ENCODE results near the gene USP7.

Gene USP7

GRCh38 chr16:8904018-8904430 is 59.7 kb downstream of the USP7 start:
- no peak for DNase-seq (ENCODE audit: low read depth in 2 of 3, low spot score in 1 of 3)

- no peak for DNase-seq (ENCODE audit: low read depth in 2 of 3, low spot score in 1 of 3)
Measured at GRCh38 chr16:8903004-8903403, 60.7 kb downstream of the USP7 start.

- DNase-seq (ENCODE audit: low read depth in 2 of 3, low spot score in 1 of 3): no peak
Measured at GRCh38 chr16:8901320-8901861, 62.3 kb downstream of the USP7 start.

- DNase-seq (ENCODE audit: low read depth in 2 of 3, low spot score in 1 of 3): no peak
Measured at GRCh38 chr16:8900343-8900742, 63.4 kb downstream of the USP7 start.

DNA sequence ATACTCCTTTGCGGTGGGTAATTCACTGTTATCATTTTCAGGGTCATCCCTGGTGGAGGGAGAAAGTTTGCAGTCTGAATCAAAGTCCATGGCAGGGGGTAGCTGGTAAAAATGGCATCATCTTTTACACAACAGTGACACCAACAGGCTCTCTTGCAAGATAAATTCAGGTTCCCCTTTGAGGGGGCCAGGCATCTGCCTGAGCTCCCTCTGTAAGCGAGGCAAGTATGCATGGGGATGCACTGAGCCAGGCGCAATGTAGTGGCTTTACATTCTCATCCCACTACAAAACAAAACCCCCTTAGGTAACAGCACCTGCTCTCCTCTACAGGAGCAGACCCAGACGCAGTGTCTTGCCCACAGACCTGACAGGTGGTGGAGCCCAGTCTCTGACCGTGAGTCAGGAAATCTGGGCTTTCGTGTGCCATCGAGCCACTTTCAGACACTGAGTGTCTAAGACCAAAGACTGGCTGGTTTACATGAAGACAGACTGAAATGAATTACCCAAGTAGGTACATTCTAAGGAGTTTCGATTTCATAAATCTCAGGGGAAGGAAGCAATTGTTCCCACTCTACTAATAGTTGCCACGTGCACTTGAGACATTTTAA is 63.9 kb downstream of the USP7 start:
- DNase-seq (ENCODE audit: low read depth in 2 of 3, low spot score in 1 of 3): no peak

DNA sequence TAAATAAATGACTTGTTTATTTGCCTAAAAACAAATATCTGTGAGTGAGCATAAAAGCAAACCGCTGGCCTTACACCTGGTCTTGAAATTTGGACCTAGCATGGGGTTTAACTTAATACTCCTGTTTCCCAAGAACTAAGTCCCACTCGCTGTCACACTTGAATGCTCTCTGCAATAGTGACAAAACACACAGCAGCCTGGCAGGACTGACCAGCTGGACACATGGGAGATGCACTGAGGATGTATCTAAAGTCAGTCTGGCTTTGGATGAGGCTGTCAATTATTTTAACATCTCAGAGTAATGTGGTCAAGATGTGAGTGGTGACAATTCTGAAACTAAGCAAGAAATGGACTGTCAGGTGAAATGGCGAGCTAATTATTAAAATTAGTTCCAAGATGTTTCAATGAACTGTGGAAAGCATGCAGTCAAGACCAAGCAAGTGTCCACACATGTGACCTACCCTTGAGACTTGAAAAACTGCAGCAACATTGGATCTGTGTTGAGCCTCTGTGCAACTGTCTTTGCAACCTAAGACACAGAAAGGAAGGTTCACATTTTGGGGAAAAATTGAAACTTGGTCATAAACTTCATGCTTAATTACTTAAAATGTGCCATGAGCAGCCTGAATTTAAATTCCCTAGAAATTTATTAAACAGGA is 64.9 kb downstream of the USP7 start:
- no peak for DNase-seq (ENCODE audit: low read depth in 2 of 3, low spot score in 1 of 3)

- no peak for DNase-seq (ENCODE audit: low read depth in 2 of 3, low spot score in 1 of 3)
Measured at GRCh38 chr16:8894736-8895334, 68.9 kb downstream of the USP7 start.

GRCh38 chr16:8893976-8894690 is 69.6 kb downstream of the USP7 start:
- DNase-seq (ENCODE audit: low read depth in 2 of 3, low spot score in 1 of 3): no peak

- no peak for DNase-seq (ENCODE audit: low read depth in 2 of 3, low spot score in 1 of 3)
Measured at GRCh38 chr16:8893426-8893825, 70.3 kb downstream of the USP7 start.

DNA sequence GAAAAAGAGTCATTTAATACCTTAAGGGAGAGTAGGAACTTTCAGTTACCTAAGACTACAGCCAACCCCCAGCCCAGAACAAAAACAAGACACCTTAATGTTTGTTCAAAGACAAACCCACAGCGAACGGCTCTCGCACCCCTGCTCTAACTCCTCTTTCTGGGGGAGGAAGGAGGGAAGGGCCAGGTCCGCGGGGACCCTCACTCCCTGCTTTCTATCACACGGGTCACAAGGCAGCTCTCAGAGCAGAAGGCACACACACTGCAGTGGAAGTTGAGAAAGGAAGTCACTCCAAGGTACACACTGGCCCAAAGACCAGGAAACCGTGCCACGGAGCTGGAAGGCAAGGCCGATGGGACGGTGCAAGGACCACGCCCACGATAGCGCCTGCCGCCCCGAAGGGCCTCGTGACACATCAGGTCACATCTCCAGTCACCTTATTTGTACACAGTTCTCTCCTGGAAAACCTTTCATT is 71.6 kb downstream of the USP7 start:
- DNase-seq (ENCODE audit: low read depth in 2 of 3, low spot score in 1 of 3): no peak

- no peak for DNase-seq (ENCODE audit: low read depth in 2 of 3, low spot score in 1 of 3)
Measured at GRCh38 chr16:8890549-8890921, 73.2 kb downstream of the USP7 start.

DNA sequence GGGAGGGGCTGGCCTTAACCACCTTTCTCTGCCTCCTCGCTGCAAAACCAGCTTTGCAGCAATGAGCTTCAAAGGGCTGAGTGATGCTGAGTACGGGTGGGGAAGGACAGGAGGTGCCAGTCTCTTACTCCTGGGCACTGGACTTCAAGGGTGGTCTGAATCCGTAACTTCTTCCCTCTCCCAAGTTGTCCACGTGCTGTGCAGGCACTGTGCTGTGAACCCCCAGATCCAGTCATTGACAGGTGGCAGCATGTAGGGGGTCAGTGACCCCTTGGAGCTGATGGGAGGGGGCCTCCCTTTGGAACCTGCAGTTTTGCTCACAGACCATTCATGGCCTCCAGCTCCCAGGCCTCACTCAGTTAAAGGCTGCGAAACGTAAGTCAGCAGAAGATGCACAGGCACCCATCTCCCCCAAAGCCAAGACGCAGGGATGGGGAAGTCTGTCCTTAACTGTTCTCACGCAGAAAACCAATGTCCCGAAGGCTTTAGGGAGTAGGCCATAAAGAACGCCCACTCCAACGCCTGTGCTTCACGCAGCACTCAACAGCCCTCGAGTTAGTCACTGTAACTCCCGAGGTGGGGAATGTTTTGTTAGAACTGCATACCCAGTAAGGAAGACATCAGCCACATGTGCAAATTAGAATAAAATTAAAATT is 73.7 kb downstream of the USP7 start:
- no peak for DNase-seq (ENCODE audit: low read depth in 2 of 3, low spot score in 1 of 3)

- no peak for DNase-seq (ENCODE audit: low read depth in 2 of 3, low spot score in 1 of 3)
Measured at GRCh38 chr16:8888951-8889892, 74.5 kb downstream of the USP7 start.

DNA sequence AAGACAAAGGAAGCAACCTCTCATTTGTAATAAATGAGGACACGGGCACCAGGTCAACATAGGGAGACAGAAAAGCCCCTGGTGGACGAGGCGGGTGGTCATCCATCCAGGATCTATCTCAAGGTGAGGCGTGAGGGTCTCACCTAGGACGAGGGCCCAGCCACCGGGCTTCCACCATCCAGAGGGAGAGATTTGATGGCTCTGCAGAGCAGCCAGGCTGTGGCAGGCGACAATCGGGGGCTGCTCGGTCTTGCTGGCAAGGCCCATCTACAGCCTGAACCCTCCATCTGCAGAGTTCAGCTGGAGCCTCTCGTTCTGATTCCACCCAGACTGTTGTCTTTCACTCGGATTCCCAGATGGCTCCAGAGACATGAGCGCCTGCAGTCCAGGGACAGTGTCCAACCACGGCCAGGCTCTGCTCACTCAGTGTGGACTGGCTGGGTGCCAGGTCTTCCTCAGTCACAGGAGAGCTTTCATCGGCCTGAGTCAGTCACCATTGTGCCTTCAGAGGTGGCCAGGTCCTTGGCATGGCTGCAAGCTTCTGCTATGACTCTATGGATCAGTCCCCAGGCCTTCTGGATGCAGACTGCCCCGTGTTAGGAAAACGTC is 75.7 kb downstream of the USP7 start:
- DNase-seq (ENCODE audit: low read depth in 2 of 3, low spot score in 1 of 3): no peak

DNA sequence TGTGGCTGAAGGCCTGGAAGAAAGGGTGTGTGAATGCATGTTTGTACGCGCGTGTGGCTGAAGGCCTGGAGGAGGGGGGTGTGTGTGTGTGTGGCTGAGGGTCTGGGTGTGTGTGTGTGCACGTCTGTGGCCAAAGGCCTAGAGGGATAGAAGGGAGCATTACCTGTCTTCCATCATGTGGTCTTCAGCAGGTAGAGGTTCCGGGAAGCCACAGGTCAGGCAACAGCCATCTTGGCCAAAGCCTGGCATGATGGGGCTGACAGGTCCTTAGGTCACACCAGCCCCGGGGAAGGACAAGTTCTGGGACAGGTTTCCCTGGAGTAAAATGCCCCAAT is 76.3 kb downstream of the USP7 start:
- DNase-seq (ENCODE audit: low read depth in 2 of 3, low spot score in 1 of 3): no peak

DNA sequence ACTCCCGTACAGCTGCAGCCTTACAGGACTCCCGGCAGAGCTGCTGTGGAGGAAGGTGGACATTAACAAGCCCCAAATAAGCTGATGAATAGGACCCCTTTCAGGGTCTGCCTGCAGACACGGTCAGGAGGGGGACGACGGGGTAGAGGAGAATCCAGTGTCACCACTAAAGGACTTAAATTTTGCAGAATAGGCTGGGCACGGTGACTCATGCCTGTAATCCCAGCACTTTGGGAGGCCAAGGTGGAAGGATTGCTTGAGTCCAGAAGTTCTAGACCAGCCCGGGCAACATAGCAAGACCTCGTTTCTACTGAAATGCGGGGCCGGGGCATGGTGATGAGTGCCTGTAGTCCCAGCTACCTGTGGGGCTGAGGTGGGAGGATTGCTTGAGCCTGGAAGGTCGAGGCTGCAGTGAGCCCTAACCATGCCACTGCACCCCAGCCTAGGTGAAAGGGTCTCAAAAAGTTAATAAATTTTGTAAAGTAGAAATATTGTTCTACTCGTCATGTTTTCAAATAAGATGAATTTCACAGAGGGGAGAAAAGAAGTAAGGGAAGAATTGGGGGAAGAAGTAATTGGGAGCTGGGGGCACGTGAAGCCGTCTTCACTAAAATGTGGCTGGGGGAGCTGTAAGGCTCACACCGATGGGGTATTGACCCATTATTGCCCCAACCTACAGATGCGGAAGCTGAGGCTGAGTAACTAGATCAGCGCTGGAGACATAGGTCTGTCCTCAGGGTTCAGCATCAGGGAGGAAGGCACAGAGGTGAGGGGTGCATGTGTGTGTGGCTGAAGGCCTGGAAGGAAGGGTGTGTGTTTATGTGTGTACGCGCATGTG is 76.9 kb downstream of the USP7 start:
- no peak for DNase-seq (ENCODE audit: low read depth in 2 of 3, low spot score in 1 of 3)

GRCh38 chr16:8885674-8886592 is 77.8 kb downstream of the USP7 start:
- DNase-seq (ENCODE audit: low read depth in 2 of 3, low spot score in 1 of 3): no peak
